Adrenal gland (tissue), 5 donors: ENCODE data around the gene GAGE12H.
"Not testable (repeated sequence)": the region's sequence is repeated elsewhere in the genome, so short reads cannot be mapped to it uniquely, and the experiment has no call there.

Experiments
- POLR2A ChIP-seq, 2 donors: fragments of 450-650 bp; IDR thresholded peaks; one replicate each; pipeline ENCODE4 v1.6.1; 2017; ENCODE audit warnings: antibody characterized with exemption in 2 of 2, mild to moderate bottlenecking in 2 of 2, moderate library complexity in 1 of 2
- TF ChIP-seq, protein P1 (sequence below), 6 experiments: fragments of 450-650 bp in 4 of 6; fragments of 200-600 bp in 2 of 6; sonication (generic) in 1 of 6; IDR thresholded peaks; 1 replicate in 5 of 6; 2 replicates in 1 of 6; pipeline versions ENCODE4 v1.5.1 to v1.8.0; 2016 to 2021; ENCODE audit warnings: antibody characterized with exemption in 6 of 6, mild to moderate bottlenecking in 2 of 6, moderate library complexity in 1 of 6
- donor health status: DM: no; HTN: no; CAD: no.

DNA sequence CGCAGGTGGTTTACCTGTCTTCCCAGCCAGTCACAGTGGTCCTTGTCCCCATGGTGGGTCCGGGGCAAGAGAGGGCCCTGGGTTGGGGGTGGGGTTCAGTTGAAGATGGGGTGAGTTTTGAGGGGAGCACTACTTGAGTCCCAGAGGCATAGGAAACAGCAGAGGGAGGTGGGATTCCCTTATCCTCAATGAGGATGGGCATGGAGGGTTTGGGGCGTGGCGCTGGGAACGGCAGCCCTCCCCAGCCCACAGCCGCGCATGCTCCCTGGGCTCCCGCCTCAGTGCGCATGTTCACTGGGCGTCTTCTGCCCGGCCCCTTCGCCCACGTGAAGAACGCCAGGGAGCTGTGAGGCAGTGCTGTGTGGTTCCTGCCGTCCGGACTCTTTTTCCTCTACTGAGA lies 9.6 kb upstream of the GAGE12H start, which contains the start of gene GAGE12G:
- TF ChIP-seq, protein P1, sequence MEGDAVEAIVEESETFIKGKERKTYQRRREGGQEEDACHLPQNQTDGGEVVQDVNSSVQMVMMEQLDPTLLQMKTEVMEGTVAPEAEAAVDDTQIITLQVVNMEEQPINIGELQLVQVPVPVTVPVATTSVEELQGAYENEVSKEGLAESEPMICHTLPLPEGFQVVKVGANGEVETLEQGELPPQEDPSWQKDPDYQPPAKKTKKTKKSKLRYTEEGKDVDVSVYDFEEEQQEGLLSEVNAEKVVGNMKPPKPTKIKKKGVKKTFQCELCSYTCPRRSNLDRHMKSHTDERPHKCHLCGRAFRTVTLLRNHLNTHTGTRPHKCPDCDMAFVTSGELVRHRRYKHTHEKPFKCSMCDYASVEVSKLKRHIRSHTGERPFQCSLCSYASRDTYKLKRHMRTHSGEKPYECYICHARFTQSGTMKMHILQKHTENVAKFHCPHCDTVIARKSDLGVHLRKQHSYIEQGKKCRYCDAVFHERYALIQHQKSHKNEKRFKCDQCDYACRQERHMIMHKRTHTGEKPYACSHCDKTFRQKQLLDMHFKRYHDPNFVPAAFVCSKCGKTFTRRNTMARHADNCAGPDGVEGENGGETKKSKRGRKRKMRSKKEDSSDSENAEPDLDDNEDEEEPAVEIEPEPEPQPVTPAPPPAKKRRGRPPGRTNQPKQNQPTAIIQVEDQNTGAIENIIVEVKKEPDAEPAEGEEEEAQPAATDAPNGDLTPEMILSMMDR (IDR thresholded peaks at IDR 0.05), result not testable (repeated sequence)
- not testable (repeated sequence) for TF ChIP-seq POLR2A (IDR thresholded peaks at IDR 0.05)
